Measurements from ENCODE around the gene ZNF677.
A peak's percentile ranks its signal among the peaks of the same experiment; 100 is the strongest.
"Not testable (repeated sequence)": the region's sequence is repeated elsewhere in the genome, so short reads cannot be mapped to it uniquely, and the experiment has no call there.

ZNF677 gene

DNA sequence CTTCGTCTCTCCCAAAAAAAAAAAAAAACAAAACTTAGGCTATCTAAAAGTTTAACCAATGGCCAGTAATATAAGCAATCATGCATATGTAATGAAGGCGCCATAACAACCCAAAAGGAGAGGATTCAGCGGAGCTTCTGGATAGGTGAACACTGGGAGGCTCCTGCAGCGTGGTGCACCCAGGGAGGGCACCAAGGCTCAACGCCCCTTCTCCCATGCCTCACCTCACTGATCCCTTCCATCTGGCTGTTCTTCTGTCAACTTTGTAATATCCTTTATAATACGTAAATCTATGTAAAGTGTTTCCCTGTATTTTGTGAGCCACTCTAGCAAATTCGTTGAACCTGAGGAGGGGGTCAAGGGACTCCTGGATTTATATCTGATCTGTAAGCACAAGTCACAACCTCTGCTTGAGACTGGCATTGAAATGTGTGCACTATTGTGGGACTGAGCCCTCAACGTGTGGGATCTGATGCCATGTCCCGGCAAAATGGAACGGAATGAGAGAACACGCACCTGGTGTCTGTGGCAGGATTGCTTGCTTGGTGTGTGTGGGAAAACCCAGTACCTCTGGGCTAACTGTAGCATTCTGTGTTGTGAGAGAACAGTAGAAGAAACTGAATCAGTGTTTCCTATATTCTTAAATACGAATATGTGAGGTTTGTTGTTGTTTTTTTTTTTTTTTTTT, 61.0 kb downstream of the ZNF677 start:
- DNase-seq (ENCODE audit: low spot score): peak; percentile 36

DNA sequence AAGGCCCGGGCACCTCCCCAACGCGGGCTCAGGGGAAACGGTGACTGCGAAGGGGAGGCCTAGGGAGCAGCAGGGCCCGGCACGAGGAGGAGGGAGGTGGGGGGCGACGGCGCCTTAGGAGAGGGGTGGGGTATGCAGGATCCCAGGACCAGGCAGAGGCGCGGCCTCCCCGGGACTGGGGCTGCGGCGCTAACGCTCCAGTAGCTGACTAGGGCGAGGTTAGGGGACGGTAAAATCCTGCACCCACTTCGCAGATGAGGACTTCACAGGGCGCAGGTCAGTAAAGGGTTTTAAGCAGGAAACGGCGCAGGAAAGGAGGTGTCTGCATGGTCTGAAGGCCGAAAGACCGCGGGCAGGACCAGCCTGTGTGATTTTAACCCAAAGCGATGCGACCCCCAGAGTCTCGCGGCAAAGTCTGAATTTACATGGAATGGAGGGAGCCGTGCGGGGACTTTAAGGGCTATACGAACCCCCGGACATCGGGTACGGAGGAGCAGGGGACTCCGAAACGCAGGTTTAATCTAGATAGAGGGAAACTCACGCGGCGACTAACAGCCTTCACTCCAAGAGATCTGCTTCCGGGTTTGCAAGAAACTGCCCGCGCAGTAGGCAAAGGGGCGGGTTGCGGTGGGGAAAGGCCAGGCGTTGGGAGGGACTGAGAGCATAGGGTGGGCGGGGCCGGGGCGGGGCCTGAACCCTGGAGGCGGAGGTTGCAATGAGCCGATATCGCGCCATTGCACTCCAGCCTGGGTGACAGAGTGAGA, 61.7 kb downstream of the ZNF677 start, which contains the start of gene ZNF665:
Gene ZNF665 (minus strand): TSS at position 588 of the 764 bp plus-strand sequence. CDS start 10,460 bp downstream, outside the sequence.
- DNase-seq (ENCODE audit: low spot score): peak; percentile 90

DNA sequence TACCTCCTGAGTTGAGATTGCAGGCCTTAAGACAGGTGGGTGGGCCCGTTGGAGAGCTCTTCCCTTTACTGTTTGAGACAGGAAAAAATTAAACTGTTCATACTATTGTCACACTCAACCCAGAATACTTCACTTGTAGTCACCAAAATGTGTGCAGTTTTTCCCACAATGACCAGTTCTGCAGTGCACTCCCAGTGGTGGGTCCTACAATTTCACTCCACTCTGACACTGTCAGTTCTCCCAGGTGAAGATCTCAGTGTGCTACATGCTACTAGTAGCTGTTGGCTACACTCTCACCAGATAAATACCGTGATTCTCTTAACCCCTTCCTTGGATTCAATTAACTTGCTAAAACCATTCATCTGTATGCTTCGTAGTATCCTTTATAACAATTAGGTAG, 64.4 kb downstream of the ZNF677 start:
- no peak for DNase-seq (ENCODE audit: low spot score)

DNA sequence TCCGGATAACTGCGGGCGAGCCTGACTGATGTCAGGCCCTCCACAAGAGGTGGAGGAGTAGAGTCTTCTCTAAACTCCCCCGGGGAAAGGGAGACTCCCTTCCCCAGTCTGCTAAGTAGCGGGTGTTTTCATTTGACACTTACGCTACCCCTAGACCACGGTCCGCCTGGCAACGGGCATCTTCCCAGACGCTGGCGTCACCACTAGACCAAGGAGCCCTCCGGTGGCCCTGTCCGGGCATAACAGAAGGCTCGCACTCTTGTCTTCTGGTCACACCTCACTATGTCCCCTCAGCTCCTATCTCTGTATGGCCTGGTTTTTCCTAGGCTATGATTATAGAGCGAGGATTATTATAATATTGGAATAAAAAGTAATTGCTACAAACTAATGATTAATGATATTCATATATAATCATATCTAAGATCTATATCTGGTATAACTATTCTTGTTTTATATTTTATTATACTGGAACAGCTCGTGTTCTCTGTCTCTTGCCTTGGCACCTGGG, 64.9 kb downstream of the ZNF677 start:
- DNase-seq (ENCODE audit: low spot score): not testable (repeated sequence)

Measured in D341Med (cell line).